CD4-positive, alpha-beta T cell (primary cell): ENCODE measurements around the gene CCDC121. TPM values are rescaled to one million over a fixed set of nuclear protein-coding genes. Genes with fewer than 3 reads are reported as not detected.

Experiments used
- ATAC-seq: fragments of 200-7000 bp; cut with Tn5 transposase; one replicate; pipeline ENCODE4 v1.10.0; 2022; ENCODE audit warnings: mild to moderate bottlenecking; ENCODE audit not compliant: poor library complexity
- CTCF ChIA-PET: fragments of 350-600 bp; sonication (Branson Sonifier 250); formaldehyde crosslinking; loops from one replicate; lab custom pipeline; 2021; ENCODE audit warnings: antibody characterized with exemption, inconsistent platforms; lab: Charles Lee
- POLR2A ChIA-PET: fragments of 350-600 bp; sonication (Branson Sonifier 250); formaldehyde crosslinking; loops from one replicate; lab custom pipeline; 2021; ENCODE audit warnings: antibody characterized with exemption, inconsistent platforms; lab: Charles Lee
- DNase-seq, 14 experiments: peaks; one replicate each; pipeline ENCODE4 v3.0.0-alpha.2; 2013 to 2020; ENCODE audit warnings: mixed read lengths in 2 of 14
- H3K27ac ChIP-seq, 2 donors: one replicate each; pipeline versions ENCODE4 v1.5.1 to v1.7.0; 2013; ENCODE audit warnings: low read length in 2 of 2, low read depth in 1 of 2, mild to moderate bottlenecking in 1 of 2
- H3K27me3 ChIP-seq, 2 experiments: 1 replicate in 1 of 2; 2 replicates in 1 of 2; pipeline versions ENCODE4 v1.6.1 to v1.7.0; 2013; ENCODE audit warnings: low read length in 2 of 2, control low read depth in 1 of 2, mild to moderate bottlenecking in 1 of 2, moderate library complexity in 1 of 2; ENCODE audit not compliant: insufficient read depth in 2 of 2, control insufficient read depth in 1 of 2
- H3K36me3 ChIP-seq: one replicate; pipeline ENCODE4 v1.6.1; 2013; ENCODE audit warnings: low read length, control low read depth; ENCODE audit not compliant: insufficient read depth
- H3K4me1 ChIP-seq: one replicate; pipeline ENCODE4 v1.6.1; 2013; ENCODE audit warnings: low read length, control low read depth; ENCODE audit not compliant: insufficient read depth
- H3K4me3 ChIP-seq: one replicate; pipeline ENCODE4 v1.5.1; 2013; ENCODE audit warnings: mild to moderate bottlenecking, low read length, moderate library complexity
- H3K9me3 ChIP-seq, 2 experiments: 1 replicate in 1 of 2; 2 replicates in 1 of 2; pipeline versions ENCODE4 v1.6.1 to v1.7.0; 2013; ENCODE audit warnings: low read length in 2 of 2, mild to moderate bottlenecking in 2 of 2, control low read depth in 1 of 2, moderate library complexity in 1 of 2; ENCODE audit not compliant: control insufficient read depth in 1 of 2, insufficient read depth in 1 of 2
- H3K27ac Mint-ChIP-seq: one replicate; pipeline ENCODE4 v1.8.0; 2020; ENCODE audit warnings: mixed read lengths
- H3K27me3 Mint-ChIP-seq: one replicate; pipeline ENCODE4 v1.8.0; 2021; ENCODE audit warnings: mixed read lengths
- H3K36me3 Mint-ChIP-seq: one replicate; pipeline ENCODE4 v1.8.0; 2021; ENCODE audit warnings: low read depth, mixed read lengths
- H3K4me1 Mint-ChIP-seq: one replicate; pipeline ENCODE4 v1.8.0; 2021; ENCODE audit warnings: low read depth, mixed read lengths
- H3K4me3 Mint-ChIP-seq: one replicate; pipeline ENCODE4 v1.8.0; 2020; ENCODE audit warnings: mild to moderate bottlenecking, mixed read lengths
- H3K9me3 Mint-ChIP-seq: one replicate; pipeline ENCODE4 v1.8.0; 2020; ENCODE audit warnings: mixed read lengths
- CTCF ChIP-seq: fragments of 200-600 bp; IDR thresholded peaks from one replicate; pipeline ENCODE4 v1.8.0; 2022; ENCODE audit warnings: antibody characterized with exemption, mild to moderate bottlenecking
- intact Hi-C, 2 experiments: fragments of 100-400 bp; cut with DNase I in 1 of 2; cut with micrococcal nuclease in 1 of 2; formaldehyde crosslinking; loops; one replicate each; pipeline versions ENCODE4 v1.15.1 to v1.9.0; 2023 to 2025; cut with DNase I, micrococcal nuclease
- total RNA-seq, 174 experiments: library from RNA in 2 of 174; stranded (reverse) in 2 of 174; gene quantifications; one replicate each; pipeline ENCODE4 v1.2.3 and lab custom pipeline; 2021 to 2026

The CCDC121 gene
- total RNA-seq, 2 experiments from 2014 or later, result 0.47 to 0.91 TPM

GRCh38 chr2:27651056-27651455, 22.2 kb upstream of the CCDC121 start:
- no peak for TF ChIP-seq CTCF
- Mint-ChIP-seq H3K27ac (no peak overlapping the region), H3K36me3 (peaks cover 90% of the 10 kb centered on the region), H3K4me1 (no peaks in the 10 kb centered on the region), H3K27me3 (no peaks in the 10 kb centered on the region), H3K9me3 (no peaks in the 10 kb centered on the region), H3K4me3 (no peak overlapping the region)
- intact Hi-C loops, result no loop called here
- ChIA-PET CTCF (interaction anchor here (1.0 kb wide), 1 partner anchor 23 kb away, joined by 3 read pairs; the partner anchor contains the start of genes CCDC121 and GPN1), POLR2A (no interaction called here)
- Histone ChIP-seq H3K4me1 (no peaks in the 10 kb centered on the region), H3K36me3 (peaks cover 85% of the 10 kb centered on the region), H3K27ac (no peak overlapping the region), H3K9me3 (no peaks in the 10 kb centered on the region), H3K27me3 (no peaks in the 10 kb centered on the region), H3K4me3 (no peak overlapping the region)
- no peak for DNase-seq
- ATAC-seq, result no peak

- peaks cover 68% of the 10 kb centered on the region for H3K36me3 ChIP-seq
Observed at GRCh38 chr2:27647737-27648136, 18.9 kb upstream of the CCDC121 start.

GRCh38 chr2:27647289-27647688, 18.5 kb upstream of the CCDC121 start:
- Histone ChIP-seq H3K27me3 (no peaks in the 10 kb centered on the region), H3K36me3 (peaks cover 65% of the 10 kb centered on the region), H3K9me3 (no peaks in the 10 kb centered on the region), H3K4me3 (no peak overlapping the region), H3K27ac (no peak overlapping the region), H3K4me1 (no peaks in the 10 kb centered on the region)
- intact Hi-C loops, result no loop called here
- ATAC-seq (no peak), DNase-seq (no peak)
- POLR2A ChIA-PET, result interaction anchor here (1.2 to 1.4 kb wide), 2 partner anchors 16 to 159 kb away, joined by 3 to 4 read pairs; partner anchors contain the start of genes SLC4A1AP and SUPT7L
- peaks cover 83% of the 10 kb centered on the region for H3K36me3 Mint-ChIP-seq
- no peaks in the 10 kb centered on the region for H3K4me1 Mint-ChIP-seq
- H3K27ac Mint-ChIP-seq, result no peak overlapping the region
- no peaks in the 10 kb centered on the region for H3K27me3 Mint-ChIP-seq
- CTCF ChIA-PET, result interaction anchor here (2.7 kb wide), 1 partner anchor 36 kb away, joined by 8 read pairs; no protein-coding TSS in a partner anchor
- no peak for TF ChIP-seq CTCF
- H3K4me3 Mint-ChIP-seq, result no peak overlapping the region
- H3K9me3 Mint-ChIP-seq, result no peaks in the 10 kb centered on the region

More at GRCh38 chr2:27647737-27648136, 18.9 kb upstream of the CCDC121 start:
- Mint-ChIP-seq H3K4me1 (no peaks in the 10 kb centered on the region), H3K9me3 (no peaks in the 10 kb centered on the region), H3K36me3 (peaks cover 83% of the 10 kb centered on the region), H3K27ac (no peak overlapping the region), H3K27me3 (no peaks in the 10 kb centered on the region), H3K4me3 (no peak overlapping the region)
- TF ChIP-seq CTCF, result no peak
- ChIA-PET CTCF (interaction anchor here (2.7 kb wide), 1 partner anchor 36 kb away, joined by 8 read pairs; no protein-coding TSS in a partner anchor), POLR2A (interaction anchor here (1.2 to 1.4 kb wide), 2 partner anchors 16 to 159 kb away, joined by 3 to 4 read pairs; partner anchors contain the start of genes SLC4A1AP and SUPT7L)
- Histone ChIP-seq H3K27me3 (no peaks in the 10 kb centered on the region), H3K9me3 (no peaks in the 10 kb centered on the region), H3K4me3 (no peak overlapping the region), H3K27ac (no peak overlapping the region), H3K4me1 (no peaks in the 10 kb centered on the region)
- no peak for DNase-seq
- ATAC-seq, result no peak
- intact Hi-C loops, result no loop called here
